GM13977 (cell line): ENCODE data around the gene GGT6.

Experiments
- DNase-seq: peaks from one replicate; pipeline ENCODE4 v3.0.0; 2012; ENCODE audit warnings: low spot score
- in situ Hi-C: fragments of 300-500 bp; cut with MboI; formaldehyde crosslinking; loops from one replicate; pipeline ENCODE4 v1.12.0; 2022; ENCODE audit warnings: low sequenced_read_pairs, low pct_unique_long_range_greater_than_20kb, mixed read lengths, inconsistent platforms; ENCODE audit not compliant: unreplicated experiment
- TF ChIP-seq, protein P1 (sequence below): IDR thresholded peaks from 2 replicates; pipeline ENCODE4 v1.5.1; 2012; ENCODE audit warnings: mild to moderate bottlenecking, control low read depth; ENCODE audit not compliant: insufficient read depth; ENCODE audit errors: extremely low read depth, missing control alignments

Gene GGT6

DNA sequence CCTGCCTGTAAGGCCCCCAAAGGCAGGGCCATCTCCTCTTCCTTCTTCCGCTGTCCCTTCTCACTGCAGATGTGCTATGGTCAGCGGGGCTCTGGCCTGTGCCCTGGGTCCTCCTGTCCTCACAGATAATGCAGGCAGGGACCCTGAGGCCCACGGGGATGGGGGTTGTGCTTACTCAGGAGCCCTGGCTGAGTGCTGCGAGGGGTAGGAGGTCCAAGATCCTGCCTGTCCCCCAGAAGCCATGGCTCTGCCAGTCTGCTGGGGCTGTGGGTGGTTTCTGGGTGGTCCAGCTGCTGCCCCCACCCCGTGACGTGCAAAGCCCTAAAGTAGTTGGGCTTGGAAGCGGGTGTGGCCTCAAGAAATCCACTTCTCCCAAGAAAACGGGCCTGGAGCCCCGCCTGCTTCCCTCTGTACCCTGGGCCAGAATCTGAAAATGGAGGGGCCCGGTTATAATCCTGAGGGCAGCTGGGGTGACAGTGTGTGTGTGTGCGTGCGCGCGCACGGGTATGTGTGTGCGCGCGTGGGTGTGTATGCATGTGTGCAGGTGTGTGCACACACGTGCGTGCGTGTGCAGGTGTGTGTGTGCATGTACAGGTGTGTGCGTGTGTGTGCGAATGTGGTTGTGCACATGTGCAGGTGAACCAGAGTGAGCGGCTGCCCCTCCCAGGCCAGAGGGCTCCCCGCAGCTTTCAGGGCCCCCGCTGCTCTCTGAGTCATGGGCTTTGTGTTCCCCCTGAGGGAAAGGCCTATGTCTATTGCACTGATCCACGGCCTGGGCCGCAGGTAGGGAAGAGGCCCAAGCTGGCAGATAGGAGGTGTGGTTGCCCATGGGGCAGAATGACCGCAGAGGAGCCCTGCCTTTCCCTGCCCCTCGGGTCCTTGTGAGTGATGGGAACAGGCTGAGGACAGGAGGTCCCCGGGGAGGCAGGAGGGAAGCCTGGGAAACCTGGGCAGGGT lies 47.9 kb downstream of the GGT6 start:
- TF ChIP-seq, protein P1, sequence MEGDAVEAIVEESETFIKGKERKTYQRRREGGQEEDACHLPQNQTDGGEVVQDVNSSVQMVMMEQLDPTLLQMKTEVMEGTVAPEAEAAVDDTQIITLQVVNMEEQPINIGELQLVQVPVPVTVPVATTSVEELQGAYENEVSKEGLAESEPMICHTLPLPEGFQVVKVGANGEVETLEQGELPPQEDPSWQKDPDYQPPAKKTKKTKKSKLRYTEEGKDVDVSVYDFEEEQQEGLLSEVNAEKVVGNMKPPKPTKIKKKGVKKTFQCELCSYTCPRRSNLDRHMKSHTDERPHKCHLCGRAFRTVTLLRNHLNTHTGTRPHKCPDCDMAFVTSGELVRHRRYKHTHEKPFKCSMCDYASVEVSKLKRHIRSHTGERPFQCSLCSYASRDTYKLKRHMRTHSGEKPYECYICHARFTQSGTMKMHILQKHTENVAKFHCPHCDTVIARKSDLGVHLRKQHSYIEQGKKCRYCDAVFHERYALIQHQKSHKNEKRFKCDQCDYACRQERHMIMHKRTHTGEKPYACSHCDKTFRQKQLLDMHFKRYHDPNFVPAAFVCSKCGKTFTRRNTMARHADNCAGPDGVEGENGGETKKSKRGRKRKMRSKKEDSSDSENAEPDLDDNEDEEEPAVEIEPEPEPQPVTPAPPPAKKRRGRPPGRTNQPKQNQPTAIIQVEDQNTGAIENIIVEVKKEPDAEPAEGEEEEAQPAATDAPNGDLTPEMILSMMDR = no peak
- in situ Hi-C loops = no loop called here
- no peak for DNase-seq

DNA sequence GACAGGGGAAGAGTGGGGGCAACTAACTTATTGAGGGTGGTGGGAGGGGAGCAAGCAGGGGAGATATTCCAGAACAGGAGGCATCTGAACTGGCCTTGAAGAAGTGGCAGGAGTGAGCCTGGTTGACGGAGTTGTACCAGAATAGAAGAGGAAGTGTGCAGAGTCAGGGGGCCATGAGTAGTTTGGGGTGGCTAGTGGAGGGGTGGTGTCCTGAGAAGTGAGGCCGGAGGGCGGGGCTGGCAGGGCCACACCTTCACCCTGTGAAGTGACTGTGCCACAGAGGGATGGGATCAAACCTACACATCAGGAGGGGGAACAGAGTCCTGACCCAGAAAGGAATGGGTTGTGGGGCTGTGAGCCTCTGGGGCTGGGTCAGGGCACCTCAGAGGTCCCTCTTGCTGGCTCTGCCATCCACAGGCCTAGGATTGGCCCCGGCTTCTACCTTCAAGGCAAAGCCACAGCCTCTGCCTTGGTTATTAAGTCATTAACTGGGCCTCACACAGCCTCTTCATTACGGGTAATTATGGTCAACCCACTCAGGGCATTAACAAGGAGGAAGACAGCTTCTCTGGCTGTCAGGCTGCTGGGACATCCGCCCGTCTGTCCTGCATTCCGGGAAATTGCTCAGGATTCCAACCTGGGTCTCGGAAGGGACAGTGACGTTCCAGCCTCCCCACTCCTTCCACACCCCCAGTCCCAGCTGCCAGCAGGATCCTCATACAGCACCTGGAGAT lies 49.0 kb downstream of the GGT6 start:
- TF ChIP-seq, protein P1 = no peak
- in situ Hi-C loops = no loop called here
- no peak for DNase-seq

DNA sequence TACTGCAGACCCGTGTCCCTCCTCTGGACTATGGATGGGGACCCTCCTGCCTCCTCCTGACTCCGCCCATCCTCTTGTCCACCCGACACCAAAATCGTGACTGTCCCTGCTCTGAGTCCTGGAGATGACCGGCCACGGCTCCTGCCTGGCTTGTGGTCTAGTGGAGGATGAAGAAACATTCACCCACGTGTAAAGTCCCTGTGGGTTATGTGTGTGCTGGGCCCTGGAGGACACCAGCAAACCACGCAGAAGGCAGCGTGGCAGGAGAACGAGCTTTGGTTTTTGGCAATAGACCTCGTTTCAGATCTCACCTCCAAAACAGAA lies 49.8 kb downstream of the GGT6 start:
- TF ChIP-seq, protein P1 = no peak
- DNase-seq = no peak

DNA sequence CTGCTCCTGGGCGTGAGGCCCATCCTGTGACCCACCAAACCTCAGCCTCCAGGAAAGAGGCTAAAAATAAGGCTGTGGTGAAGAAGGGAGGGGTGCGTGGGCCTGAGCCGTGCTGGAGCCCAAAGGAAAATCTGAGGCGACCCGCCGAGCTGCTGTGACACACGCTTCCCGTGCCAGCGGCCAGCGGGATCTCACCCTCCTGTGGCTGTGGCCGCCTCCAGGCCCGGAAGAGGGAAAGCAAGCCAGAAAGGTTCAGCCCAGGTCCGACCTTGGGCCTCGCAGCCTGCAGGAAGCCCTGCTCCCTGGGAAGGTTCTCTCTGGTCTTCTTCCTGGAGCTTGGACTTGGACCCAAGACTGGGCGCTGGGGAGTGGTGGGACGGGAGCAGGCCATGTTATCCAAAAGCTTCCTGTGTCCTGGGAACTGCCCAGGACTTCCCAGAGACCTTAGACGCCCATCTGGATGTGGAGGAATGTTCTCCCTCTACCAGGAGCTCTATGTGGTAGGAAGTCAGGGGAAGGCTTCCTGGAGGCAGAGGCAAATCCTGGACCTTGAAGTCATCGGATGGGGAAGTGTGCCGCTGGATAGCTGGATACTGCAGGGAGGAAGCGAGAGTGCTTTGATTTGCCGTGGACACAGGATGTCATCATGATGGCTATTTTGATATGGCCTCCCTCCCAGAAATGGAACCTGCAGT lies 50.3 kb downstream of the GGT6 start:
- DNase-seq = no peak
- in situ Hi-C loops = no loop called here
- TF ChIP-seq, protein P1 = no peak

More for the DNA sequence above, 49.8 kb downstream of the GGT6 start:
- in situ Hi-C loops = no loop called here

DNA sequence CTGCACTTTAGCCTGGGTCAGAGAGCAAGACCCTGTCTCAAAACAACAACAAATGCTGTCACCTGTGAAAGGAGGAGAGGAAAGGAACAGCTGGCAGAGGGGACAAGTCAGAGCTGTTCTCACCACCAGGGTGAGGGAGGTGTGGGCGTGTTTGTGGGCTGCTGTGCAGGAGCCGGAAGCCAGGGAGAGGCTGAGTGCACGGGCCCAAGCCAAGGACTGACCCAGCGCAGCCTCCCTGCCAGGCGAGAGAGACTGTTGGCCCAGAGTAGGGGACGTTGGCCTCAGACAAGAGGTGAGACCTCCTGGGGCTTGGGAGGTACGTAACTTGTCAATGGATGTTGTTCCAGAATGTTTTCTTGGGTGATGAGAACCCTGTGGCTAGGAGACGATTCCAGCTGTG lies 51.0 kb downstream of the GGT6 start:
- TF ChIP-seq, protein P1 = no peak
- peak; percentile 75 for DNase-seq
- in situ Hi-C loops = no loop called here

DNA sequence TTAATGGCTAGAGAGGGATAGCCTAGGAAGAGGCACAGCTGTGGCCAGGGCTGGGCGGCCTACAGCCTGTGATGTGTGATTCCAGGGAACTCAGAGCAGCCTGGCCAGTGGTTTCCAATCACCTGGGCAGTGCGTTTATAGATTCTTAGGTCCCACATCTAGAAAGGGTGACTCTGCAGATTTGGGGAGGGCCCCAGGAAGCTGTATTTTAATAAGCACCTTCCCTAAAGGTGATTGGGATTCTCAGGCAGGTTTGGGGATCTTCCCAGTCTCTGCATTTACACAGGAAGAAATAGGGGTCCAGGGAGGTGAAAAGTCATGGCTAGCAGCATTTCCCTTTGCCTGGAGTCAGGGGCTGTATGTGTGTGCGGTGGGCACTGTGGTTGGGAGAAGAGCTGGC lies 52.2 kb downstream of the GGT6 start:
- in situ Hi-C loops = no loop called here
- no peak for DNase-seq
- TF ChIP-seq, protein P1 = no peak
